HUES64 (cell line): ENCODE results near the gene ERRFI1.

ENCODE experiments used
- H3K27ac ChIP-seq: 2 replicates; pipeline ENCODE4 v1.7.0; 2013; ENCODE audit warnings: low read depth, low read length, inconsistent platforms
- H3K27me3 ChIP-seq: 2 replicates; pipeline ENCODE4 v1.6.1; 2013; ENCODE audit warnings: mild to moderate bottlenecking, low read length; ENCODE audit not compliant: insufficient read depth
- H3K36me3 ChIP-seq: 2 replicates; pipeline ENCODE4 v1.6.1; 2013; ENCODE audit warnings: mild to moderate bottlenecking, low read length; ENCODE audit not compliant: insufficient read depth
- H3K4me1 ChIP-seq: 2 replicates; pipeline ENCODE4 v1.6.1; 2013; ENCODE audit warnings: mild to moderate bottlenecking, low read length, moderate library complexity; ENCODE audit not compliant: insufficient read depth
- H3K4me3 ChIP-seq: 2 replicates; pipeline ENCODE4 v1.5.1; 2013; ENCODE audit warnings: mild to moderate bottlenecking, low read length, moderate library complexity
- H3K9ac ChIP-seq: 2 replicates; pipeline ENCODE4 v1.6.1; 2013; ENCODE audit warnings: mild to moderate bottlenecking, low read depth, low read length
- H3K9me3 ChIP-seq: 2 replicates; pipeline ENCODE4 v1.6.1; 2013; ENCODE audit warnings: low read depth, low read length; ENCODE audit not compliant: insufficient read depth
- WGBS: fragments of 150-250, 120-280 bp; methylation state at CpG from one replicate; pipeline ENCODE4 v1.1.7; 2013; ENCODE audit warnings: missing lambda C conversion rate; 5-methylcytosine and 5-hydroxymethylcytosine counted together

ERRFI1 gene

DNA sequence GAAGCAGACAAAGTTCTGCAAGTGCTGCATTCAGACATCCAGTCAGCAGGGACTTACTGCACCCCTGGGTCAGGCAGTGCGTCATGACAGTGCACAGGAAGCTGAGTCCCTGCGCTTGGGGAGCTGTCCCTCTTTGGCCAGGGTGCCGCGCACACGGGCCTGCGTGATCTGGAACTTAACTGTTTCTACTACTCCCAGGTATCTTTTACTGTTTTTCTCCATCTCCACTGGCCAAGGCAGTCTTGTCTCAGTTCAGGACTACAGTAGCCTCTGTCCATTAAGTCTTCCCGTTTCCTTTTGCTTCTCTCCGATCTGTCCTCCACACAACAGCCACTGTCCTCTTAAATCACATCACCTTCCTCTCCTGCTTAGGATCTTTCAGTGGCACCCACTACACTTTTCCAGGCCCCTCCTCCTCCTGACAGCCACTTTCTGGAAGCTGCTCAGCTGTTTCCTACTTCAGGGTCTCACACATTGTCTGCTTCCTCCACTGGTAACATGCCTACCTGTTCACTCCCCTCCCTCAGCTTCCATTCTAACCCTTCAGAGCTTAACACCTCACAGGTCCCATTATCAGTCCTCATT, 15.9 kb downstream of the ERRFI1 start:
- Histone ChIP-seq H3K27ac (no peak overlapping the region), H3K9me3 (no peaks in the 10 kb centered on the region), H3K9ac (no peak overlapping the region), H3K36me3 (peaks cover 58% of the 10 kb centered on the region), H3K4me1 (peaks cover 8% of the 10 kb centered on the region), H3K27me3 (no peaks in the 10 kb centered on the region), H3K4me3 (no peak overlapping the region)
- 94% methylated on average over 8 of the region's 8 CpGs for WGBS

DNA sequence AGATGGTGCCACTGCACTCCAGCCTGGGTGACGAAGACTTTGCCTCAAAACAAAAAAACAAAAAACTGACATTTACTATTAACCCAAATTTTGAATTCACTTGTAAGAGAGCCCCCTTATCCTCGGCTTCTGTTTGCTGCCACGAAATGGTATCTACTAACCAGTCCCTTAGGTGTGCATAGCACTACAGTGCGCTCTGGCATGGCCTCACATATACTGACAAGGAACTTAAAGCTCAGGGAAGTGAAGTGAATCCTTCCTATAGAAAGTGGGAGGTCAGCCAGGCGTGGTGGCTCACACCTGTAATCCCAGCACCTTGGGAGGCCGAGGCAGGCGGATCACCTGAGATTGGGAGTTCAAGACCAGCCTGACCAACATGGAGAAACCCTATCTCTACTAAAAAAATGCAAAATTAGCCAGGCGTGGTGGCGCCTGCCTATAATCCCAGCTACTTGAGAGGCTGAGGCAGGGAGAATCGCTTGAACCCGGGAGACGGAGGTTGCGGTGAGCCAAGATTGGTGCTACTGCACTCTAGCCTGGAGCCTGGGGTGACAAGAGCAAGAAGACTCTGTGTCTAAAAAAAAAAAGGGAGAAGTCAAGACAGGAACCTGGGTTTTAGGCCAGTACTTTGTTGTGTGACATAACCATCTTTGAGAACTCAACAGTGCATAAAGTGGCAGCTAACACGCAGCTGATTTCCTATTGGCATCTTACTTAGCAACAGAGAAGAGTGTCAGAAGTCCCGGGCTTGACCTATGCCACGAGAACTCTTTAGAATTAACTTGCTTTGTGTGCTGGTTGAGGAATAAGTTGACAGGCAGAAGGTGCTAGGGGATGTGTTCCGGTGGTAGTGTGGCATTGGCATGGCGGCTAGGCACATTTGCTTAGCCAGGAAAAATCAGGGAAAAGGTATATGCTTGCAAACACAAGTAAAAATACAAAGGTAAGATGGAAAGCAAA, 16.8 kb downstream of the ERRFI1 start:
- WGBS: 95% methylated on average over 18 of the region's 18 CpGs
- H3K9me3 ChIP-seq: no peaks in the 10 kb centered on the region
- H3K27ac ChIP-seq: no peak overlapping the region
- H3K36me3 ChIP-seq: peaks cover 49% of the 10 kb centered on the region
- no peaks in the 10 kb centered on the region for H3K27me3 ChIP-seq
- H3K4me3 ChIP-seq: no peak overlapping the region
- peaks cover 15% of the 10 kb centered on the region for H3K4me1 ChIP-seq
- H3K9ac ChIP-seq: no peak overlapping the region

DNA sequence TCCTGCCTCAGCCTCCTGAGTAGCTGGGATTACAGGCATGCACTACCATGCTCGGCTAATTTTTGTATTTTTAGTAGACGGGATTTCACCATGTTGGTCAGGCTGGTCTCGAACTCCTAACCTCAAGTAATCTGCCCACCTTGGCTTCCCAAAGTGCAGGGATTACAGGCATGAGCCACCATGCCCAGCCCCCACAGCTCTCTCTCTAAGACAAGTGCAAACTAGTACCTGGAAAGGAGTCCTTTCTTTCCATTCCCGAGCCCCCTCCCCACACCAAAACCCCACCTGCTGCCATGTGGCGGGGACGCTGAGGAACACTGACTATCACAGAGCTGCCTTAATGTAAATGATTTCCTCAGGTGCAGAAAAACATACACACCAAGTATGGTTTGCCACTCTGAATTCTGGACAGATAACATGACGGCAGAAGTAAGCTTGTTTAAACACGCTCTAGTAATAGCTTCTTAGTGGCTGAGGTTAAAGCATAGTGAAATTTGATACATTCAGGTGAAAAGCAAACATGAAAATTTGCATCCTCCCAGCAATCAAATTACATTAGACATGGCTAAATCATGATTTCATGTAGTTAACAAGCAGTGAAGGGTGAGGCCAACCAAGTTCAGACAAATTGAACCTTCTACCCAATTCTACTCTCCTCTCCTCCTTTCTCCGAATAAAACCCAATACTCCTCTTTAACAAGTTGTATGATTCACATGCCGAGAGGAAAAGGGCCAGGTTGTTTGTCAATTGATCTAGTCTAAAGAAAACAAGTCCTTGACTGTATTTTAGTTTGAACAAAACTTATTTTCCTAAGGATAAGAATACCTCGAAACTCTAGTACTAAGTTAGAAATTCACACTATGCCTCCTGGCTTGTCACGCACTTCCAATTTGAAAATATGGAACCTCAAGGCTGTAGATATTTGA, 19.8 kb downstream of the ERRFI1 start:
- Histone ChIP-seq H3K27ac (0 out of 2 replicates have a peak overlapping the region, but pooled peaks have one; percentile 6), H3K4me3 (no peak overlapping the region), H3K9ac (no peak overlapping the region), H3K27me3 (no peaks in the 10 kb centered on the region), H3K36me3 (peaks cover 19% of the 10 kb centered on the region), H3K4me1 (peaks cover 21% of the 10 kb centered on the region), H3K9me3 (no peaks in the 10 kb centered on the region)
- WGBS: 91% methylated on average over 12 of the region's 12 CpGs

- no peaks in the 10 kb centered on the region for H3K9me3 ChIP-seq
- H3K4me3 ChIP-seq: no peak overlapping the region
- WGBS: 82% methylated on average over 17 of the region's 17 CpGs
- H3K27ac ChIP-seq: peak overlapping the region; percentile 72
- H3K4me1 ChIP-seq: peaks cover 21% of the 10 kb centered on the region
- H3K9ac ChIP-seq: no peak overlapping the region
- no peaks in the 10 kb centered on the region for H3K27me3 ChIP-seq
- H3K36me3 ChIP-seq: peaks cover 6% of the 10 kb centered on the region; the same call in 1 of the 2 replicates
Measured at GRCh38 chr1:8004803-8005573, 21.1 kb downstream of the ERRFI1 start.

GRCh38 chr1:8004113-8004802, 21.9 kb downstream of the ERRFI1 start:
- Histone ChIP-seq H3K27ac (peak overlapping the region; percentile 72), H3K36me3 (no peaks in the 10 kb centered on the region), H3K9me3 (no peaks in the 10 kb centered on the region), H3K4me3 (no peak overlapping the region), H3K9ac (0 out of 2 replicates have a peak overlapping the region, but pooled peaks have one; percentile 10), H3K27me3 (no peaks in the 10 kb centered on the region), H3K4me1 (peaks cover 21% of the 10 kb centered on the region)
- WGBS: 83% methylated on average over 17 of the region's 18 CpGs

DNA sequence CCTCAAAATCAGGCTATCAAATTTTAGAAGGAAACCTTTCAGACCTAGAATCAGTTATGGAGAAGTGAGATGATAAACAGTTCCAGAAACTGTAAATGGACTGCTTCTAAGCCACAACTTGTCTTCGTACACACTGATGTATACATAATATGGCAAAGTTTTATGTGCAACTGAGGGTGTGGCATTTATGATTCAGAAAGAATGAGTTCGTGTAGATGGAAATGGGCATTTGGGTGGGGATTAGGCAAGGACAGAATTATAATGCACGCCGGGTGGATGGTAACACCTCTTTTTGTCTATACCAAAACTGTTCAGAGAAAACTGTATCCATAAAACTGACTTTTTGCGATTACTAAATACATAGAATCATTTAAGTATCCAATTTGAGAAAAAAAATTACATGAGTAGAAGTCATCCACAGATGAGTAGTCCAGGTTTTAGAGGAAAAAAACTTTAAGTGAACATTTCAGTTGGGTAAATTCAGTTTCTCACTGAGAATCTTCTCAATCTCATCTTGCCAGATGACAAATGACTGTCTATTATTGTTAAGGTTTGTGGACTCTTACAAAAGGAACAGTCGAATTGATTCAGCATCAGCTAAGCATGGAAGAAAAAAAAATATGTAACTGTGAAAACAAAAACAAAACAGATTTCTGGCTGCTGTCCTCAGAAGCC, 22.5 kb downstream of the ERRFI1 start:
- Histone ChIP-seq H3K4me1 (peaks cover 21% of the 10 kb centered on the region), H3K9ac (no peak overlapping the region), H3K27ac (no peak overlapping the region; the same call in 1 of the 2 replicates), H3K9me3 (no peaks in the 10 kb centered on the region), H3K4me3 (no peak overlapping the region), H3K27me3 (no peaks in the 10 kb centered on the region), H3K36me3 (no peaks in the 10 kb centered on the region)
- WGBS: 97% methylated on average over 4 of the region's 6 CpGs

DNA sequence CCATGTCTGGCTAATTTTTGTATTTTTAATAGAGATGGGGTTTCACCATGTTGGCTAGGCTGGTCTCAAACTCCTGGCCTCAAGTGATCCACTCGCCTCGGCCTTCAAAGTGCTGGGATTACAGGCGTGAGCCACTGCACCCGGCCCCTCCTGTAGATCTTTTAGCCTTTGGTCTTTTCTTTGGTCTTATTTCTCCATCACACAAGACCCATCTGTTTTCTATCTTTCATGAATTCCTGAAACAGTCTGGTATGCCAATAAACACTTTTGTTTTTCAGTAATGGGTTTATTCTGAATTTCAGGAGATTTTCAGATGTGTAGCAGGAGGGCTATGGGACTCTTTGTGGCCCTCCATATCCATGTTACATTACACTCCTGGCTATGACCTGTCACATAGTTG, 23.2 kb downstream of the ERRFI1 start:
- Histone ChIP-seq H3K4me1 (peaks cover 21% of the 10 kb centered on the region), H3K9me3 (no peaks in the 10 kb centered on the region), H3K36me3 (no peaks in the 10 kb centered on the region), H3K4me3 (no peak overlapping the region), H3K27me3 (no peaks in the 10 kb centered on the region), H3K27ac (no peak overlapping the region), H3K9ac (no peak overlapping the region)
- WGBS: 94% methylated on average over 4 of the region's 4 CpGs

GRCh38 chr1:8002329-8002910, 23.7 kb downstream of the ERRFI1 start:
- Histone ChIP-seq H3K4me1 (peaks cover 21% of the 10 kb centered on the region), H3K9ac (no peak overlapping the region), H3K27ac (no peak overlapping the region; the same call in 1 of the 2 replicates), H3K9me3 (no peaks in the 10 kb centered on the region), H3K36me3 (no peaks in the 10 kb centered on the region), H3K27me3 (no peaks in the 10 kb centered on the region), H3K4me3 (no peak overlapping the region)
- 94% methylated on average over 6 of the region's 6 CpGs for WGBS

DNA sequence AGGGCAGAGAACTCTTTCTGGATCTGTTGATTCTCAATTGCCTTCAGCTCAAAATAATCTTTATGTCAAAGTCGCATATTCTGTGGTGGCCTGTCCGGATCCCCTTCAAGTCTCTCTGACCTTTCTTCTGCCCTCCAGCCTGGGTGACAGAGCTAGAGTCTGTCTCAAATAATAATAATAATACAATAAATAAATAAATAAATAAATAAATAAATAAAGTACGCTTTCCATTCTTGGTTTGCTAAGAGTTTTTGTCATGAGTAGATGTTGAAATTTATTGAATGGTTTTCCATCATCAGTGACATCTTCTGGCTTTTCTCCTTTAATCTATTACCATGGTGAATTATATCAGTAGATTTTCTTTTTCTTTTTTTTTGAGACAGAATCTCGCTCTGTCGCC, 30.7 kb downstream of the ERRFI1 start:
- Histone ChIP-seq H3K9ac (no peak overlapping the region), H3K9me3 (no peaks in the 10 kb centered on the region), H3K4me1 (peaks cover 5% of the 10 kb centered on the region), H3K27ac (no peak overlapping the region), H3K36me3 (peaks cover 1% of the 10 kb centered on the region; the same call in 1 of the 2 replicates), H3K27me3 (no peaks in the 10 kb centered on the region), H3K4me3 (no peak overlapping the region)
- 98% methylated on average over 4 of the region's 5 CpGs for WGBS
